NOMO-1 (cell line): Measurements from ENCODE around the gene FCHO1.
"Not testable (repeated sequence)": the region's sequence is repeated elsewhere in the genome, so short reads cannot be mapped to it uniquely, and the experiment has no call there.

Source experiments
- DNase-seq, 2 experiments: peaks; one replicate each; lab custom pipeline; 2025; ENCODE audit not compliant: unreplicated experiment in 2 of 2; lab: John Stamatoyannopoulos, UW

FCHO1 gene

GRCh38 chr19:17788632-17789031 is 37.4 kb downstream of the FCHO1 start:
- no peak for DNase-seq

- DNase-seq, result no peak
These were observed 38.9 kb downstream of the FCHO1 start for GRCh38 chr19:17790059-17790780.

GRCh38 chr19:17794412-17794730 is 43.1 kb downstream of the FCHO1 start:
- no peak for DNase-seq

GRCh38 chr19:17794731-17795494 is 43.6 kb downstream of the FCHO1 start, which contains the start of gene B3GNT3:
Gene B3GNT3, plus strand, starts transcription at chr19:17795138. Its CDS starts 12,670 bp downstream, at chr19:17807808.
- DNase-seq, result no peak

- DNase-seq, result no peak
These were observed 44.2 kb downstream of the FCHO1 start for GRCh38 chr19:17795495-17795856.

- DNase-seq, result no peak
These were observed 44.9 kb downstream of the FCHO1 start for GRCh38 chr19:17796013-17796837.

- no peak for DNase-seq
These were observed 45.7 kb downstream of the FCHO1 start for GRCh38 chr19:17796838-17797423.

- no peak for DNase-seq
These were observed 46.3 kb downstream of the FCHO1 start for GRCh38 chr19:17797424-17798201.

- DNase-seq, result not testable (repeated sequence)
These were observed 47.3 kb downstream of the FCHO1 start for GRCh38 chr19:17798599-17798998.

GRCh38 chr19:17802137-17802858 is 51.0 kb downstream of the FCHO1 start:
- DNase-seq, result no peak

- peak; percentile 68 to 74 for DNase-seq
These were observed 52.1 kb downstream of the FCHO1 start for GRCh38 chr19:17803264-17803896.

GRCh38 chr19:17805427-17805826 is 54.1 kb downstream of the FCHO1 start:
- no peak for DNase-seq

GRCh38 chr19:17806945-17807344 is 55.7 kb downstream of the FCHO1 start:
- DNase-seq, result no peak

- DNase-seq, result no peak
These were observed 56.5 kb downstream of the FCHO1 start for GRCh38 chr19:17807731-17808316.

- DNase-seq, result no peak
These were observed 59.8 kb downstream of the FCHO1 start for GRCh38 chr19:17811103-17811502.

- DNase-seq, result no peak
These were observed 60.4 kb downstream of the FCHO1 start for GRCh38 chr19:17811681-17812080.

GRCh38 chr19:17812099-17812498 is 60.8 kb downstream of the FCHO1 start:
- no peak for DNase-seq

- no peak for DNase-seq
These were observed 66.5 kb downstream of the FCHO1 start for GRCh38 chr19:17817668-17818363.
